HepG2 (cell line): ENCODE results near the gene SLC16A4. TPM values are rescaled to one million over a fixed set of nuclear protein-coding genes. Genes with fewer than 3 reads are reported as not detected.
A peak's percentile ranks its signal among the peaks of the same experiment; 100 is the strongest.

Experiments
- CBX1 ChIP-seq: IDR thresholded peaks from one replicate; pipeline ENCODE4 v1.6.1; 2016; ENCODE audit warnings: antibody characterized with exemption, low read depth
- FOSL2 ChIP-seq: sonication (generic); formaldehyde crosslinking; IDR thresholded peaks from 2 replicates; pipeline ENCODE4 v1.4.0; 2020; ENCODE audit warnings: missing genetic modification reagents
- GZF1 ChIP-seq: sonication (generic); formaldehyde crosslinking; IDR thresholded peaks from 2 replicates; pipeline ENCODE4 v1.5.1; 2020; ENCODE audit warnings: mild to moderate bottlenecking, missing genetic modification reagents
- HMG20B ChIP-seq: conservative IDR thresholded peaks from 2 replicates; pipeline ENCODE4 v1.6.1; 2016; ENCODE audit warnings: missing genetic modification reagents, missing compliant biosample characterization
- HNF4A ChIP-seq: sonication (generic); formaldehyde crosslinking; IDR thresholded peaks from 2 replicates; pipeline ENCODE4 v1.4.0; 2020; ENCODE audit warnings: missing genetic modification reagents
- KAT7 ChIP-seq: IDR thresholded peaks from 2 replicates; pipeline ENCODE4 v1.6.1; 2018; ENCODE audit warnings: borderline replicate concordance, missing compliant biosample characterization
- KAT8 ChIP-seq: IDR thresholded peaks from 2 replicates; pipeline ENCODE4 v1.6.1; 2016; ENCODE audit warnings: missing genetic modification reagents, missing compliant biosample characterization
- KDM1A ChIP-seq: IDR thresholded peaks from 2 replicates; pipeline ENCODE4 v1.6.1; 2016; ENCODE audit warnings: missing compliant biosample characterization
- KDM2A ChIP-seq: sonication (generic); formaldehyde crosslinking; IDR thresholded peaks from 2 replicates; pipeline ENCODE4 v1.4.0; 2020; ENCODE audit warnings: low read depth, missing genetic modification reagents, borderline replicate concordance
- KLF6 ChIP-seq: IDR thresholded peaks from 2 replicates; pipeline ENCODE4 v1.8.0; 2016; ENCODE audit warnings: missing biosample characterization, missing genetic modification reagents
- MBD4 ChIP-seq: IDR thresholded peaks from 2 replicates; pipeline ENCODE4 v1.6.1; 2012; ENCODE audit warnings: low read length, inconsistent platforms, borderline replicate concordance
- PCBP2 ChIP-seq: fragments of 200-400 bp; formaldehyde crosslinking; optimal IDR thresholded peaks from 2 replicates; pipeline ENCODE3; 2018; ENCODE audit warnings: low read length, low read depth; ENCODE audit not compliant: poor library complexity, severe bottlenecking
- SALL1 ChIP-seq: sonication (generic); formaldehyde crosslinking; IDR thresholded peaks from 2 replicates; pipeline ENCODE4 v1.8.0; 2022; ENCODE audit warnings: mild to moderate bottlenecking, missing genetic modification reagents
- TOE1 ChIP-seq: sonication (generic); formaldehyde crosslinking; IDR thresholded peaks from 2 replicates; pipeline ENCODE4 v1.4.0; 2020; ENCODE audit warnings: mild to moderate bottlenecking, missing genetic modification reagents
- XBP1 ChIP-seq: sonication (generic); formaldehyde crosslinking; IDR thresholded peaks from 2 replicates; pipeline ENCODE4 v1.5.0; 2020; ENCODE audit warnings: missing genetic modification reagents
- ZBTB38 ChIP-seq: sonication (generic); formaldehyde crosslinking; IDR thresholded peaks from 2 replicates; pipeline ENCODE4 v1.5.1; 2020; ENCODE audit warnings: mild to moderate bottlenecking, missing genetic modification reagents
- ZKSCAN5 ChIP-seq: sonication (generic); formaldehyde crosslinking; IDR thresholded peaks from 2 replicates; pipeline ENCODE4 v1.5.1; 2020; ENCODE audit warnings: mild to moderate bottlenecking, missing genetic modification reagents
- ZNF20 ChIP-seq: sonication (generic); formaldehyde crosslinking; IDR thresholded peaks from 2 replicates; pipeline ENCODE4 v1.4.0; 2020; ENCODE audit warnings: mild to moderate bottlenecking, moderate library complexity, missing genetic modification reagents
- ZNF557 ChIP-seq: sonication (generic); formaldehyde crosslinking; IDR thresholded peaks from 2 replicates; pipeline ENCODE4 v1.4.0; 2020; ENCODE audit warnings: missing genetic modification reagents
- ZNF703 ChIP-seq: sonication (generic); formaldehyde crosslinking; IDR thresholded peaks from 2 replicates; pipeline ENCODE4 v1.5.1; 2020; ENCODE audit warnings: missing genetic modification reagents, mild to moderate bottlenecking, moderate library complexity, borderline replicate concordance
- polyA plus RNA-seq, 8 experiments: library from polyadenylated mRNA; depleted of rRNA in 3 of 8; stranded (reverse) in 7 of 8; unstranded in 1 of 8; fragments of >200 nt; fragmentation: Illumina TruSeq in 4 of 8; extraction: Trizol in 4 of 8; gene quantifications; 2 replicates each; pipeline versions ENCODE4 v1.2.1 to v1.2.3, GENCODE V29; 2011 to 2016; ENCODE audit warnings: low read depth in 4 of 8, missing spikeins in 1 of 8, mixed read lengths in 1 of 8; ENCODE audit not compliant: insufficient read depth in 1 of 8
- total RNA-seq, 5 experiments: library from RNA; depleted of rRNA; stranded (reverse); fragments of >200 nt; fragmentation: Illumina TruSeq; extraction: Trizol; gene quantifications; 2 replicates each; pipeline ENCODE4 v1.2.3, GENCODE V29; 2016; ENCODE audit warnings: low read depth in 1 of 5
- TF ChIP-seq, protein P1 (sequence below): sonication (generic); formaldehyde crosslinking; IDR thresholded peaks from 2 replicates; pipeline ENCODE4 v1.4.0; 2020; ENCODE audit warnings: missing genetic modification reagents; ENCODE audit errors: not compliant biosample characterization
- TF ChIP-seq, protein P2 (sequence below): sonication (generic); formaldehyde crosslinking; conservative IDR thresholded peaks from 2 replicates; pipeline ENCODE4 v1.5.0; 2020; ENCODE audit warnings: missing genetic modification reagents
- TF ChIP-seq, protein P3 (sequence below): IDR thresholded peaks from 2 replicates; pipeline ENCODE4 v1.4.0; 2020; ENCODE audit warnings: mild to moderate bottlenecking, missing genetic modification reagents
- TF ChIP-seq, protein P4 (sequence below): IDR thresholded peaks from 2 replicates; pipeline ENCODE4 v1.6.1; 2012; ENCODE audit warnings: low read depth, low read length, improper control_type of control experiment

Gene SLC16A4
- total and polyA plus RNA-seq, 2 of the 13 experiments (the other 11 are each of a cell fraction or from before 2014, with no cell fraction given): 1.1 to 1.5 TPM

DNA sequence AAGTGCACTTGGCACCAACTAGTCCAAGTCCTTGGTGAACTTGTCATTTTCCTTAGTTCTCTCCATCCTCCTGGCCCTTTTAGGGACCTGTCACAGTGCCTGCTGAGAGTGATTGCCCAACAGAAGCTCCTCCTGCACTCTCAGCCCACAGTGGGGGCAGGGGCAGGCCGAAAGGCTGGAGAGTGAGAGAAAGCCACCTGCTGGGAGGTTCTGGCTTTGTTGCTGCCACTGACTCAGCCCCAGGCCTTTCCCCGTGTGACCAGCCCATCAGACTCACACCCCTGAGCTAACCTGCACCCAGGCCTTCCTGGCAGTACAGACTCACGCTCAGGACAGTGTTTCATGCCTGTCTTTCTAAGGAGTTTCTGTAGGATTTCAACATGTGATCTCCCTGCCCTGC lies 43.0 kb upstream of the SLC16A4 start (continued):
- TF ChIP-seq, protein P1, sequence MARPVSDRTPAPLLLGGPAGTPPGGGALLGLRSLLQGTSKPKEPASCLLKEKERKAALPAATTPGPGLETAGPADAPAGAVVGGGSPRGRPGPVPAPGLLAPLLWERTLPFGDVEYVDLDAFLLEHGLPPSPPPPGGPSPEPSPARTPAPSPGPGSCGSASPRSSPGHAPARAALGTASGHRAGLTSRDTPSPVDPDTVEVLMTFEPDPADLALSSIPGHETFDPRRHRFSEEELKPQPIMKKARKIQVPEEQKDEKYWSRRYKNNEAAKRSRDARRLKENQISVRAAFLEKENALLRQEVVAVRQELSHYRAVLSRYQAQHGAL (CRISPR knock-in tag): no peak
- TF ChIP-seq TOE1 (CRISPR knock-in tag) (no peak), KAT8 (CRISPR knock-in tag) (peak; percentile 20; the same call in 1 of the 2 replicates), KDM2A (CRISPR knock-in tag) (no peak), ZBTB38 (CRISPR knock-in tag) (no peak), GZF1 (CRISPR knock-in tag) (no peak), HMG20B (CRISPR knock-in tag) (no peak), ZNF557 (CRISPR knock-in tag) (no peak), ZNF20 (CRISPR knock-in tag) (no peak), KDM1A (CRISPR knock-in tag) (no peak), ZNF703 (CRISPR knock-in tag) (no peak), SALL1 (CRISPR knock-in tag) (no peak), MBD4 (no peak), CBX1 (no peak), KLF6 (CRISPR knock-in tag) (no peak), PCBP2 (no peak), FOSL2 (CRISPR knock-in tag) (0 out of 2 replicates have a peak, but pooled peaks have one; percentile 15), HNF4A (CRISPR knock-in tag) (0 out of 2 replicates have a peak, but pooled peaks have one; percentile 7), KAT7 (CRISPR knock-in tag) (no peak), XBP1 (no peak), ZKSCAN5 (no peak)
- TF ChIP-seq, protein P2, sequence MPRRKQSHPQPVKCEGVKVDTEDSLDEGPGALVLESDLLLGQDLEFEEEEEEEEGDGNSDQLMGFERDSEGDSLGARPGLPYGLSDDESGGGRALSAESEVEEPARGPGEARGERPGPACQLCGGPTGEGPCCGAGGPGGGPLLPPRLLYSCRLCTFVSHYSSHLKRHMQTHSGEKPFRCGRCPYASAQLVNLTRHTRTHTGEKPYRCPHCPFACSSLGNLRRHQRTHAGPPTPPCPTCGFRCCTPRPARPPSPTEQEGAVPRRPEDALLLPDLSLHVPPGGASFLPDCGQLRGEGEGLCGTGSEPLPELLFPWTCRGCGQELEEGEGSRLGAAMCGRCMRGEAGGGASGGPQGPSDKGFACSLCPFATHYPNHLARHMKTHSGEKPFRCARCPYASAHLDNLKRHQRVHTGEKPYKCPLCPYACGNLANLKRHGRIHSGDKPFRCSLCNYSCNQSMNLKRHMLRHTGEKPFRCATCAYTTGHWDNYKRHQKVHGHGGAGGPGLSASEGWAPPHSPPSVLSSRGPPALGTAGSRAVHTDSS (CRISPR knock-in tag): no peak
- TF ChIP-seq, protein P3, sequence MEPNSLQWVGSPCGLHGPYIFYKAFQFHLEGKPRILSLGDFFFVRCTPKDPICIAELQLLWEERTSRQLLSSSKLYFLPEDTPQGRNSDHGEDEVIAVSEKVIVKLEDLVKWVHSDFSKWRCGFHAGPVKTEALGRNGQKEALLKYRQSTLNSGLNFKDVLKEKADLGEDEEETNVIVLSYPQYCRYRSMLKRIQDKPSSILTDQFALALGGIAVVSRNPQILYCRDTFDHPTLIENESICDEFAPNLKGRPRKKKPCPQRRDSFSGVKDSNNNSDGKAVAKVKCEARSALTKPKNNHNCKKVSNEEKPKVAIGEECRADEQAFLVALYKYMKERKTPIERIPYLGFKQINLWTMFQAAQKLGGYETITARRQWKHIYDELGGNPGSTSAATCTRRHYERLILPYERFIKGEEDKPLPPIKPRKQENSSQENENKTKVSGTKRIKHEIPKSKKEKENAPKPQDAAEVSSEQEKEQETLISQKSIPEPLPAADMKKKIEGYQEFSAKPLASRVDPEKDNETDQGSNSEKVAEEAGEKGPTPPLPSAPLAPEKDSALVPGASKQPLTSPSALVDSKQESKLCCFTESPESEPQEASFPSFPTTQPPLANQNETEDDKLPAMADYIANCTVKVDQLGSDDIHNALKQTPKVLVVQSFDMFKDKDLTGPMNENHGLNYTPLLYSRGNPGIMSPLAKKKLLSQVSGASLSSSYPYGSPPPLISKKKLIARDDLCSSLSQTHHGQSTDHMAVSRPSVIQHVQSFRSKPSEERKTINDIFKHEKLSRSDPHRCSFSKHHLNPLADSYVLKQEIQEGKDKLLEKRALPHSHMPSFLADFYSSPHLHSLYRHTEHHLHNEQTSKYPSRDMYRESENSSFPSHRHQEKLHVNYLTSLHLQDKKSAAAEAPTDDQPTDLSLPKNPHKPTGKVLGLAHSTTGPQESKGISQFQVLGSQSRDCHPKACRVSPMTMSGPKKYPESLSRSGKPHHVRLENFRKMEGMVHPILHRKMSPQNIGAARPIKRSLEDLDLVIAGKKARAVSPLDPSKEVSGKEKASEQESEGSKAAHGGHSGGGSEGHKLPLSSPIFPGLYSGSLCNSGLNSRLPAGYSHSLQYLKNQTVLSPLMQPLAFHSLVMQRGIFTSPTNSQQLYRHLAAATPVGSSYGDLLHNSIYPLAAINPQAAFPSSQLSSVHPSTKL: no peak
- TF ChIP-seq, protein P4, sequence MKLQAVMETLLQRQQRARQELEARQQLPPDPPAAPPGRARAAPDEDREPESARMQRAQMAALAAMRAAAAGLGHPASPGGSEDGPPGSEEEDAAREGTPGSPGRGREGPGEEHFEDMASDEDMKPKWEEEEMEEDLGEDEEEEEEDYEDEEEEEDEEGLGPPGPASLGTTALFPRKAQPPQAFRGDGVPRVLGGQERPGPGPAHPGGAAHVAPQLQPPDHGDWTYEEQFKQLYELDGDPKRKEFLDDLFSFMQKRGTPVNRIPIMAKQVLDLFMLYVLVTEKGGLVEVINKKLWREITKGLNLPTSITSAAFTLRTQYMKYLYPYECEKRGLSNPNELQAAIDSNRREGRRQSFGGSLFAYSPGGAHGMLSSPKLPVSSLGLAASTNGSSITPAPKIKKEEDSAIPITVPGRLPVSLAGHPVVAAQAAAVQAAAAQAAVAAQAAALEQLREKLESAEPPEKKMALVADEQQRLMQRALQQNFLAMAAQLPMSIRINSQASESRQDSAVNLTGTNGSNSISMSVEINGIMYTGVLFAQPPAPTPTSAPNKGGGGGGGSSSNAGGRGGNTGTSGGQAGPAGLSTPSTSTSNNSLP: no peak
